HK-2 (cell line): ENCODE measurements around the gene PLEKHM3.

Experiments used
- DNase-seq: peaks from one replicate; pipeline ENCODE4 v3.0.0-alpha.2; 2018; ENCODE audit not compliant: unreplicated experiment

The PLEKHM3 gene

GRCh38 chr2:207825978-207826377 is 199.3 kb downstream of the PLEKHM3 start:
- no peak for DNase-seq

- no peak for DNase-seq
Measured at GRCh38 chr2:207825045-207825954, 200.0 kb downstream of the PLEKHM3 start.

- peak; percentile 31 for DNase-seq
Measured at GRCh38 chr2:207823865-207824264, 201.5 kb downstream of the PLEKHM3 start.

GRCh38 chr2:207819839-207820784 is 205.2 kb downstream of the PLEKHM3 start:
- peak; percentile 82 for DNase-seq

- no peak for DNase-seq
Measured at GRCh38 chr2:207819021-207819797, 206.1 kb downstream of the PLEKHM3 start.

- DNase-seq: no peak
Measured at GRCh38 chr2:207816546-207816945, 208.8 kb downstream of the PLEKHM3 start.

- DNase-seq: no peak
Measured at GRCh38 chr2:207815254-207815653, 210.1 kb downstream of the PLEKHM3 start.

- no peak for DNase-seq
Measured at GRCh38 chr2:207813942-207814341, 211.4 kb downstream of the PLEKHM3 start.

- no peak for DNase-seq
Measured at GRCh38 chr2:207813221-207813916, 212.0 kb downstream of the PLEKHM3 start.

- DNase-seq: no peak
Measured at GRCh38 chr2:207812726-207813080, 212.6 kb downstream of the PLEKHM3 start.

- no peak for DNase-seq
Measured at GRCh38 chr2:207812058-207812725, 213.1 kb downstream of the PLEKHM3 start.

- DNase-seq: peak; percentile 26
Measured at GRCh38 chr2:207811658-207812057, 213.7 kb downstream of the PLEKHM3 start.

GRCh38 chr2:207810200-207810788 is 215.0 kb downstream of the PLEKHM3 start:
- no peak for DNase-seq

GRCh38 chr2:207808119-207808518 is 217.2 kb downstream of the PLEKHM3 start:
- DNase-seq: no peak

- DNase-seq: no peak
Measured at GRCh38 chr2:207807516-207807915, 217.8 kb downstream of the PLEKHM3 start.

- no peak for DNase-seq
Measured at GRCh38 chr2:207805566-207806226, 219.6 kb downstream of the PLEKHM3 start.

- DNase-seq: no peak
Measured at GRCh38 chr2:207802650-207803049, 222.7 kb downstream of the PLEKHM3 start.

GRCh38 chr2:207801259-207801658 is 224.1 kb downstream of the PLEKHM3 start:
- no peak for DNase-seq

GRCh38 chr2:207796585-207797350 is 228.6 kb downstream of the PLEKHM3 start:
- no peak for DNase-seq
